Lung (tissue), 12 donors: ENCODE data around the gene KLHDC3. TPM values are rescaled to one million over a fixed set of nuclear protein-coding genes. Genes with fewer than 3 reads are reported as not detected.

Source experiments
- ATAC-seq: fragments of 200-7000 bp; cut with Tn5 transposase; one replicate; pipeline ENCODE4 v1.9.1; 2020; ENCODE audit warnings: moderate number of reproducible peaks; ENCODE audit not compliant: insufficient read depth, low FRiP score
- DNase-seq, 3 donors: peaks; one replicate each; pipeline ENCODE4 v3.0.0-alpha.2; 2013 to 2017
- H3K27ac ChIP-seq, 2 donors: one replicate each; pipeline ENCODE4 v1.5.1; 2013; ENCODE audit warnings: mild to moderate bottlenecking in 2 of 2, moderate library complexity in 2 of 2, control low read depth in 1 of 2, inconsistent platforms in 1 of 2, low read depth in 1 of 2, low read length in 1 of 2
- H3K27me3 ChIP-seq, 3 donors: one replicate each; pipeline ENCODE4 v1.5.1; 2013; ENCODE audit warnings: low read length in 2 of 3; ENCODE audit not compliant: control insufficient read depth in 3 of 3, insufficient read depth in 3 of 3
- H3K36me3 ChIP-seq, 4 donors: one replicate each; pipeline ENCODE4 v1.5.1; 2013; ENCODE audit warnings: low read length in 4 of 4, mild to moderate bottlenecking in 1 of 4, moderate library complexity in 1 of 4; ENCODE audit not compliant: control insufficient read depth in 4 of 4, insufficient read depth in 4 of 4
- H3K4me1 ChIP-seq, 5 donors: one replicate each; pipeline ENCODE4 v1.5.1; 2013; ENCODE audit warnings: low read length in 5 of 5, mild to moderate bottlenecking in 2 of 5, moderate library complexity in 1 of 5; ENCODE audit not compliant: control insufficient read depth in 5 of 5, insufficient read depth in 5 of 5
- H3K4me3 ChIP-seq: one replicate; pipeline ENCODE4 v1.5.1; 2013; ENCODE audit warnings: mild to moderate bottlenecking, control low read depth, moderate library complexity
- H3K9ac ChIP-seq, 2 donors: one replicate each; pipeline ENCODE4 v1.5.1; 2013; ENCODE audit warnings: low read length in 2 of 2, control low read depth in 1 of 2; ENCODE audit not compliant: insufficient read depth in 1 of 2
- H3K9me3 ChIP-seq, 4 donors: one replicate each; pipeline ENCODE4 v1.5.1; 2013; ENCODE audit warnings: low read length in 3 of 4, mild to moderate bottlenecking in 1 of 4, moderate library complexity in 1 of 4; ENCODE audit not compliant: control insufficient read depth in 4 of 4, insufficient read depth in 3 of 4
- WGBS, 2 donors: extraction: QIAGEN DNeasy Blood & Tissue Kit; methylation state at CpG; one replicate each; pipeline ENCODE4 v1.1.7; 2013; 5-methylcytosine and 5-hydroxymethylcytosine counted together
- polyA plus RNA-seq, 2 donors: library from polyadenylated mRNA; stranded (reverse); fragments of 200-250 nt; gene quantifications; one replicate each; pipeline ENCODE4 v1.2.1, GENCODE V29; 2013
- total RNA-seq, 2 donors: library from RNA; depleted of rRNA in 1 of 2; stranded (reverse); fragments of >200 nt in 1 of 2; gene quantifications; one replicate each; pipeline ENCODE4 v1.2.1, GENCODE V29; 2014 to 2021
- TF ChIP-seq, protein P1 (sequence below): IDR thresholded peaks from 2 replicates; pipeline ENCODE4 v1.5.1; 2012; ENCODE audit warnings: mild to moderate bottlenecking; ENCODE audit errors: control extremely low read depth, extremely low read depth
- donor health status: control.
- donor health status: control.
- donor health status: Bipolar disorder and iron deficiency.
- donor health status: healthy.
- donor health status: DM: yes; HTN: yes; CAD: no.

The KLHDC3 gene
- total and polyA plus RNA-seq, 4 donors = 46.3 to 74.4 (median 54.5) TPM

- no peaks in the 10 kb centered on the region for H3K4me1 ChIP-seq
- no peaks in the 10 kb centered on the region for H3K9me3 ChIP-seq
- peaks cover 2 to 47% (median 13%) of the 10 kb centered on the region in 4 donors for H3K36me3 ChIP-seq
- WGBS, 2 donors = 96 to 98% methylated on average over 12 of the region's 12 CpGs
- DNase-seq = no peak
- no peak overlapping the region for H3K4me3 ChIP-seq
- no peak overlapping the region for H3K9ac ChIP-seq
- H3K27ac ChIP-seq = no peak overlapping the region
- no peak for ATAC-seq
- H3K27me3 ChIP-seq = no peaks in the 10 kb centered on the region
- TF ChIP-seq, protein P1, sequence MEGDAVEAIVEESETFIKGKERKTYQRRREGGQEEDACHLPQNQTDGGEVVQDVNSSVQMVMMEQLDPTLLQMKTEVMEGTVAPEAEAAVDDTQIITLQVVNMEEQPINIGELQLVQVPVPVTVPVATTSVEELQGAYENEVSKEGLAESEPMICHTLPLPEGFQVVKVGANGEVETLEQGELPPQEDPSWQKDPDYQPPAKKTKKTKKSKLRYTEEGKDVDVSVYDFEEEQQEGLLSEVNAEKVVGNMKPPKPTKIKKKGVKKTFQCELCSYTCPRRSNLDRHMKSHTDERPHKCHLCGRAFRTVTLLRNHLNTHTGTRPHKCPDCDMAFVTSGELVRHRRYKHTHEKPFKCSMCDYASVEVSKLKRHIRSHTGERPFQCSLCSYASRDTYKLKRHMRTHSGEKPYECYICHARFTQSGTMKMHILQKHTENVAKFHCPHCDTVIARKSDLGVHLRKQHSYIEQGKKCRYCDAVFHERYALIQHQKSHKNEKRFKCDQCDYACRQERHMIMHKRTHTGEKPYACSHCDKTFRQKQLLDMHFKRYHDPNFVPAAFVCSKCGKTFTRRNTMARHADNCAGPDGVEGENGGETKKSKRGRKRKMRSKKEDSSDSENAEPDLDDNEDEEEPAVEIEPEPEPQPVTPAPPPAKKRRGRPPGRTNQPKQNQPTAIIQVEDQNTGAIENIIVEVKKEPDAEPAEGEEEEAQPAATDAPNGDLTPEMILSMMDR = no peak
Observed at GRCh38 chr6:42968126-42968701, 45.8 kb upstream of the KLHDC3 start.

DNA sequence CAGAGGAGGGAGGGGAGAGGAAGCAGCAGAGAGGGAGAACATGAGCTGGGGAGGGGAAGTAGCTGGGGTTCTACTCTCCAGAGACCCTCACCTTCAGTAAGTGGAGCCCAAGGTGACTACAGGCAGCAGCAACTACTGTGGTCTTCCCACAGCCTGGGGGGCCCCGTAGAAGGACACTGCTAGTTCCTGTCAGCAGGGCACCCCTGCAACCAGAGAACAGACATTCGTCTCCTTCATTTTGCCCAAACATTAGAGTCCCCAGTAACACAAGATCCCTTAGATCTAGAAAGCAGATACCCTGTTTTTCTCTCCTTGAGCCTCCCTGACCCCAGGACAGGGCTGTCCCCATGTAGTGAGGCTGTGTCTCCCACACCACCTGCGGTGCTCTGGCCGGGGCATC is 45.3 kb upstream of the KLHDC3 start:
- H3K27me3 ChIP-seq = no peaks in the 10 kb centered on the region
- H3K4me1 ChIP-seq = peaks cover 0 to 1% (median 0%) of the 10 kb centered on the region in 5 donors
- no peak overlapping the region for H3K27ac ChIP-seq
- 73 to 87% methylated on average over 4 of the region's 4 CpGs for WGBS, 2 donors
- no peak overlapping the region for H3K9ac ChIP-seq
- TF ChIP-seq, protein P1 = no peak
- ATAC-seq (no peak), DNase-seq (no peak)
- H3K36me3 ChIP-seq = peaks cover 2 to 45% (median 13%) of the 10 kb centered on the region in 4 donors
- no peaks in the 10 kb centered on the region for H3K9me3 ChIP-seq
- no peak overlapping the region for H3K4me3 ChIP-seq

DNA sequence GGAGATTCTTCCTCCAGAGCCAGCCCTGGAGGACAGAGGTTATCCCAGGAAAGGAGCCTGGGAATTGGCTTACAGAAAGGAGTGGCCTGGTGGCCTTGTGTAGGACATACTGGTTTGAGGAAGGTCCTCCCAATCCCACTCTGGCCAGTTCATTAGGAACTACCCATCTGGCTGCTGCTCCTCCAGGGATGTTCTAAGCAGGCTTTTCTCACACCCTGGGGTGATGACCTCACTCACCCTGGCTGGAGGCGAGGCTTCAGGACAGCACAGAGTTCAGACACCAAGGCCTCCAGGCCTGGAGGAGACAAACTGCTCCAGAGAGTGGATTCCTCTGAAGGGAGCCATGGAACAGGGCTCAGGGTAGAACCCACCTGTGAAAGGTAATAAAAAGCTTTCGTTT is 44.6 kb upstream of the KLHDC3 start:
- Histone ChIP-seq H3K9ac (no peak overlapping the region), H3K36me3 (peaks cover 2 to 43% (median 13%) of the 10 kb centered on the region in 4 donors), H3K27me3 (no peaks in the 10 kb centered on the region), H3K9me3 (no peaks in the 10 kb centered on the region), H3K4me1 (peaks cover 0 to 1% (median 0%) of the 10 kb centered on the region in 5 donors), H3K27ac (no peak overlapping the region), H3K4me3 (no peak overlapping the region)
- DNase-seq (no peak), ATAC-seq (no peak)
- TF ChIP-seq, protein P1 = no peak
- WGBS, 2 donors = 93 to 96% methylated on average over 2 of the region's 2 CpGs

DNA sequence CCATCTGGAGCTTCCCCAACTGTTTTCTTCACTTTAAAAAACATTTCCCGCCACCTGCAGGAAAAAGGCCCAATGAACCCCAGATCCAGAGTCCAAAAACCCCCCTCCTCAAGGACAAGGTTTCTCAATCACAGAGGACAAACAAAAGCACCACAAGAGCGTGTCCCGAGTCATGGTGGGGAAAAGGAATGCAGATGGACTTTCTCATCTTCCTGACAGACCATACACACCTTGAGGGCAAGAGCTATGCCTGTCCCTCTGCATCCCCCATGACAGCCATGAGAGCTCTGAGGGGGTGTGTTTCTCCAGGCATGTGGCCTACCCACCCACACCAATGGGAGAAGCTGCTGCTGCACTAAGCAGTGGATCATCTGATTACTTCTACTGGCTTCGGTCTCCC is 44.1 kb upstream of the KLHDC3 start:
- Histone ChIP-seq H3K4me3 (no peak overlapping the region), H3K36me3 (peaks cover 2 to 38% (median 14%) of the 10 kb centered on the region in 4 donors), H3K9ac (no peak overlapping the region), H3K27ac (no peak overlapping the region), H3K4me1 (peaks cover 0 to 1% (median 0%) of the 10 kb centered on the region in 5 donors), H3K27me3 (no peaks in the 10 kb centered on the region), H3K9me3 (no peaks in the 10 kb centered on the region)
- WGBS, 2 donors = 89 to 95% methylated on average over 4 of the region's 4 CpGs
- TF ChIP-seq, protein P1 = no peak
- ATAC-seq = no peak
- no peak for DNase-seq
